Endometrial microvascular endothelial cells (primary cell): Measurements from ENCODE around the gene BTNL9. TPM values are rescaled to one million over a fixed set of nuclear protein-coding genes. Genes with fewer than 3 reads are reported as not detected.
"Not testable (repeated sequence)": the region's sequence is repeated elsewhere in the genome, so short reads cannot be mapped to it uniquely, and the experiment has no call there.

ENCODE experiments used
- in situ Hi-C: cut with HindIII; loops from 2 replicates; pipeline ENCODE4 v1.10.0; 2017; ENCODE audit warnings: low sequenced_read_pairs, low pct_unique_long_range_greater_than_20kb; ENCODE audit errors: inconsistent ontology term
- total RNA-seq: library from RNA; depleted of rRNA; stranded (reverse); fragments of >200 nt; gene quantifications from one replicate; pipeline ENCODE4 v1.2.3, GENCODE V29; 2015; ENCODE audit errors: inconsistent ontology term

Gene BTNL9
- total RNA-seq, 1 donor from 2014 or later, result not detected

- in situ Hi-C loops, result no loop called here
Measured at GRCh38 chr5:181041043-181041442, 977 bp downstream of the BTNL9 start.

- in situ Hi-C loops, result no loop called here
Measured at GRCh38 chr5:181042036-181042713, 2.1 kb downstream of the BTNL9 start.

- in situ Hi-C loops, result no loop called here
Measured at GRCh38 chr5:181042722-181043121, 2.7 kb downstream of the BTNL9 start.

- in situ Hi-C loops, result no loop called here
Measured at GRCh38 chr5:181043285-181044092, 3.4 kb downstream of the BTNL9 start.

GRCh38 chr5:181044093-181044599 is 4.1 kb downstream of the BTNL9 start:
- in situ Hi-C loops, result no loop called here

GRCh38 chr5:181044662-181045305 is 4.7 kb downstream of the BTNL9 start:
- in situ Hi-C loops, result no loop called here

- in situ Hi-C loops, result no loop called here
Measured at GRCh38 chr5:181045316-181045715, 5.2 kb downstream of the BTNL9 start.

- in situ Hi-C loops, result not testable (repeated sequence)
Measured at GRCh38 chr5:181045857-181046256, 5.8 kb downstream of the BTNL9 start.

GRCh38 chr5:181047288-181047687 is 7.2 kb downstream of the BTNL9 start:
- in situ Hi-C loops, result no loop called here

- in situ Hi-C loops, result no loop called here
Measured at GRCh38 chr5:181047921-181048320, 7.9 kb downstream of the BTNL9 start.

- in situ Hi-C loops, result no loop called here
Measured at GRCh38 chr5:181050016-181050415, 9.9 kb downstream of the BTNL9 start.

GRCh38 chr5:181051841-181052671 is 12.0 kb downstream of the BTNL9 start:
- in situ Hi-C loops, result no loop called here

GRCh38 chr5:181052672-181053487 is 12.8 kb downstream of the BTNL9 start:
- in situ Hi-C loops, result no loop called here

- in situ Hi-C loops, result no loop called here
Measured at GRCh38 chr5:181053488-181054121, 13.5 kb downstream of the BTNL9 start.

GRCh38 chr5:181054138-181054537 is 14.1 kb downstream of the BTNL9 start:
- in situ Hi-C loops, result no loop called here

GRCh38 chr5:181054871-181055459 is 14.9 kb downstream of the BTNL9 start:
- in situ Hi-C loops, result no loop called here

GRCh38 chr5:181056431-181056830 is 16.4 kb downstream of the BTNL9 start:
- in situ Hi-C loops, result no loop called here
